Thoracic aorta (tissue), 2 donors: Measurements from ENCODE around the gene MSANTD7. TPM values are rescaled to one million over a fixed set of nuclear protein-coding genes. Genes with fewer than 3 reads are reported as not detected.
"Not testable (repeated sequence)": the region's sequence is repeated elsewhere in the genome, so short reads cannot be mapped to it uniquely, and the experiment has no call there.

Experiments
- ATAC-seq: fragments of 150-250 bp; one replicate; pipeline ENCODE4 v1.8.0; 2017; ENCODE audit warnings: low read depth; ENCODE audit not compliant: insufficient number of reproducible peaks, low FRiP score
- DNase-seq: peaks from one replicate; pipeline ENCODE4 v3.0.0-alpha.2; 2020; ENCODE audit warnings: low spot score
- H3K27ac ChIP-seq, 2 donors: fragments of 200-600 bp; sonication (generic); 1 replicate in 1 of 2; 2 replicates in 1 of 2; pipeline ENCODE4 v1.5.1; 2016; ENCODE audit warnings: mild to moderate bottlenecking in 2 of 2, moderate library complexity in 2 of 2
- H3K27me3 ChIP-seq: fragments of 200-600 bp; sonication (generic); replicated peaks from 2 replicates; pipeline ENCODE4 v1.6.0; 2016; ENCODE audit warnings: mild to moderate bottlenecking; ENCODE audit not compliant: insufficient read depth
- H3K36me3 ChIP-seq: fragments of 200-600 bp; sonication (generic); one replicate; pipeline ENCODE4 v1.5.1; 2016
- H3K4me1 ChIP-seq, 2 donors: fragments of 200-600 bp; sonication (generic); 1 replicate in 1 of 2; 2 replicates in 1 of 2; pipeline versions ENCODE4 v1.5.1 to v1.6.0; 2016; ENCODE audit warnings: low read depth in 2 of 2, mild to moderate bottlenecking in 1 of 2; ENCODE audit not compliant: control insufficient read depth in 1 of 2
- H3K4me3 ChIP-seq: fragments of 200-600 bp; sonication (generic); 2 replicates; pipeline ENCODE4 v1.5.1; 2016; ENCODE audit warnings: mild to moderate bottlenecking
- H3K9me3 ChIP-seq: fragments of 200-600 bp; sonication (generic); 2 replicates; pipeline ENCODE4 v1.5.1; 2016
- total RNA-seq, 2 donors: library from RNA; depleted of rRNA; stranded (reverse); fragments of >200 nt; gene quantifications; one replicate each; pipeline versions ENCODE4 v1.1.0 to v1.2.3, GENCODE V29; 2016
- TF ChIP-seq, protein P1 (sequence below): fragments of 200-600 bp; sonication (generic); IDR thresholded peaks from one replicate; pipeline ENCODE4 v1.5.1; 2019; ENCODE audit warnings: antibody characterized with exemption

MSANTD7 gene
- total RNA-seq, 2 donors from 2014 or later: 6.4 to 10.6 TPM

DNA sequence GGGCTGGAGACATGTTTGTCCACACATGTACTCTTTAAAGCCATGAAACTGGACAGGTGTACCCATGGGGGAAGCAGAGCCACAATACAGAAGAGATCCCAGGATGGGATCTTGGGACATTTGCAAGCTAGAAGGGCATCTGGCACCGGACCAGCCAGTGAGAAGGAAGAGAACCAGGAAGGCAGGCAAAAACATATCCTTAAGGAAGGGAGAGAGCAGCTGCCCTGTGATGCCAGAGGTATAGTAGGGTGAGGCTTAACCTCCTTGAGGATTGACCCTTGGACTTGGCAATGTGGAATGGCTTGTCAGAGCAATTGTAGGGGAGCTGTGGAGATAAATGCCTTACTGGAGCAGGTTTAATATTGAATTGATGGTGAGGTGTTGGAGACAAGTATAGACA, 22.7 kb downstream of the MSANTD7 start:
- Histone ChIP-seq H3K36me3 (no peaks in the 10 kb centered on the region), H3K9me3 (no peaks in the 10 kb centered on the region), H3K27ac (no peak overlapping the region), H3K4me1 (no peaks in the 10 kb centered on the region), H3K27me3 (no peaks in the 10 kb centered on the region), H3K4me3 (no peak overlapping the region)
- DNase-seq (no peak), ATAC-seq (no peak)
- TF ChIP-seq, protein P1, sequence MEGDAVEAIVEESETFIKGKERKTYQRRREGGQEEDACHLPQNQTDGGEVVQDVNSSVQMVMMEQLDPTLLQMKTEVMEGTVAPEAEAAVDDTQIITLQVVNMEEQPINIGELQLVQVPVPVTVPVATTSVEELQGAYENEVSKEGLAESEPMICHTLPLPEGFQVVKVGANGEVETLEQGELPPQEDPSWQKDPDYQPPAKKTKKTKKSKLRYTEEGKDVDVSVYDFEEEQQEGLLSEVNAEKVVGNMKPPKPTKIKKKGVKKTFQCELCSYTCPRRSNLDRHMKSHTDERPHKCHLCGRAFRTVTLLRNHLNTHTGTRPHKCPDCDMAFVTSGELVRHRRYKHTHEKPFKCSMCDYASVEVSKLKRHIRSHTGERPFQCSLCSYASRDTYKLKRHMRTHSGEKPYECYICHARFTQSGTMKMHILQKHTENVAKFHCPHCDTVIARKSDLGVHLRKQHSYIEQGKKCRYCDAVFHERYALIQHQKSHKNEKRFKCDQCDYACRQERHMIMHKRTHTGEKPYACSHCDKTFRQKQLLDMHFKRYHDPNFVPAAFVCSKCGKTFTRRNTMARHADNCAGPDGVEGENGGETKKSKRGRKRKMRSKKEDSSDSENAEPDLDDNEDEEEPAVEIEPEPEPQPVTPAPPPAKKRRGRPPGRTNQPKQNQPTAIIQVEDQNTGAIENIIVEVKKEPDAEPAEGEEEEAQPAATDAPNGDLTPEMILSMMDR: no peak

GRCh38 chr10:14864466-14864865, 26.4 kb downstream of the MSANTD7 start:
- not testable (repeated sequence) for ATAC-seq, H3K4me3 ChIP-seq, H3K9me3 ChIP-seq, H3K4me1 ChIP-seq, DNase-seq, H3K27me3 ChIP-seq, H3K27ac ChIP-seq
- H3K36me3 ChIP-seq: peaks cover 14% of the 10 kb centered on the region

DNA sequence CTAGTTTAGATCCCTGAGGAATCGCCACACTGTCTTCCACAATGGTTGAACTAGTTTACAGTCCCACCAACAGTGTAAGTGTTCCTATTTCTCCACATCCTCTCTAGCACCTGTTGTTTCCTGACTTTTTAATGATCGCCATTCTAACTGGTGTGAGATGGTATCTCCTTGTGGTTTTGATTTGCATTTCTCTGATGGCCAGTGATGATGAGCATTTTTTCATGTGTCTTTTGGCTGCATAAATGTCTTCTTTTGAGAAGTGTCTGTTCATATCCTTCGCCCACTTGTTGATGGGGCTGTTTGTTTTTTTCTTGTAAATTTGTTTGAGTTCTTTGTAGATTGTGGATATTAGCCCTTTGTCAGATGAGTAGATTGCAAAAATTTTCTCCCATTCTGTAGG, 26.8 kb downstream of the MSANTD7 start:
- H3K27me3 ChIP-seq, H3K9me3 ChIP-seq, H3K4me1 ChIP-seq, H3K27ac ChIP-seq, ATAC-seq, DNase-seq, H3K4me3 ChIP-seq: not testable (repeated sequence)
- H3K36me3 ChIP-seq: peaks cover 18% of the 10 kb centered on the region

DNA sequence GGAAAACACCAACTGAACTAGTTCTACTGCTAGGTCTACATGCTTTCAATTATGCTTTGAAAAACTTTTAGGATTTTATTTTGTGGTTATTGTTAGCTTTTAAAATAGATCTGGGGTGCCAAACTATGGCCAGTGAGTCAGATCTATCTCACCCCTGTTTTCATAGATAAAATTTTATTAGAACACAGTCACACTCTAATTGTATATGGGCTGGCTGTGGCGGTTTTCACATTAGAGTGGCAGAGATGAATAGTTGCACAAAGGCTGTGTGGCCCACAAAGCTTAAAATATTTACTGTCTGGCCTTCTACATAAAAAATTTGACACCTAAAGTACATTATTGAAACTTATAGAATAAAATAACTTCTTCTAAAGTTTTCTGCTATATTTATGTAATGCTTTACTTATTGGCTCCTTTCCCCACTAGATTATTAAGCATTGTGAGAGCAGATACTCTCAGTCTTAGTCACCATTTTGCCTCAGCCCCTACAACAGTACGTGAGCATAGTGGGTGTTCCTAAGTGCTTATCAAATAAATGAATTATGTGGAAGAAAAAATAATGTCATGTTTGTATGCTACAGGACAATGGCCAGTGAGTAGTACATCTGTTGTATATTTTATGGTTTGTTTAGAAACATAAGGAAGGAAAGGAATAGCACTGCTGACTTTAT, 35.1 kb downstream of the MSANTD7 start:
- no peak overlapping the region for H3K4me3 ChIP-seq
- no peak overlapping the region for H3K27ac ChIP-seq
- peaks cover 8% of the 10 kb centered on the region for H3K36me3 ChIP-seq
- no peaks in the 10 kb centered on the region for H3K9me3 ChIP-seq
- no peak for DNase-seq
- ATAC-seq: no peak
- peaks cover 7 to 12% of the 10 kb centered on the region in 2 donors for H3K4me1 ChIP-seq
- TF ChIP-seq, protein P1: no peak
- H3K27me3 ChIP-seq: no peaks in the 10 kb centered on the region

DNA sequence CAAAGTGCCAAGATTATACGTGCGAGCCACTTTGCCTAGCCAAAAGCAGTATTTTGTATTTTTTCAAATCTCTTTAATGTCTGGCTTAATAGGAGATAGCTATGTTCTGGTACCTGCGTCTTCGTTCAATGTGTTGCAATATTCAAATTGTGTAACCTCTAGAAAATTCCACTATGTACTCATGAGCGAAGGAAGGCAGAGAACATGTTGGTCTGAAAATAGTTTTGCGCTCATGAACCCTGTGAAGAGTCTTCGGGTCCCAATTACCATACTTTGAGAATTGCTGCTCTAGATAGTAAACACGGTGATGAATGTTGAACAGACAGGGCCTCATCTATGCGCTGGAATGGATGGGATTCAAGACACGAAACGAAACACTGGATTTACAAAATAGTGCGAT, 37.8 kb downstream of the MSANTD7 start:
- H3K4me3 ChIP-seq: no peak overlapping the region
- H3K27ac ChIP-seq: no peak overlapping the region
- H3K27me3 ChIP-seq: no peaks in the 10 kb centered on the region
- H3K36me3 ChIP-seq: no peaks in the 10 kb centered on the region
- no peak for ATAC-seq
- TF ChIP-seq, protein P1: no peak
- DNase-seq: no peak
- H3K9me3 ChIP-seq: no peaks in the 10 kb centered on the region
- peaks cover 14 to 26% of the 10 kb centered on the region in 2 donors for H3K4me1 ChIP-seq

DNA sequence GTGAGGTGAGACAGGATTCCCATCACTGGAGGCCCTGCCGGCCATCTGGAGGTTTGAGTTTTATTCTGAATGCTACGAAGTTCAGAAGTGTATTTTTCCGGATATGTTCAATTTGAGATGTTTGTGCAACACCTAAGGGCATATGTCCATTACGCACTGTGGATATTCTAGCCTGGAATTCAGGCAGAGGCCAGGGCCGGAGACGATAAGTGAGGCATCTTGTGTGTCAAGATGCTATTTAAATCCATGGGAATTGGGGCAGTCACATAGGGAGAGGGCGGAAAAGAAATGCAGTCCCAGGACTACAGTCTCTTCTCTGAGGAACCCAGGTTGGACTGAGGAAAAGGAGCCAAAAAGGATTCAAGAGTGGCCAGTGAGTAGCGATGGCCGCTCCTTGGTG, 38.7 kb downstream of the MSANTD7 start:
- Histone ChIP-seq H3K9me3 (no peaks in the 10 kb centered on the region), H3K27ac (no peak overlapping the region), H3K27me3 (no peaks in the 10 kb centered on the region), H3K4me1 (peaks cover 14 to 26% of the 10 kb centered on the region in 2 donors), H3K4me3 (peak overlapping the region; percentile 96), H3K36me3 (no peaks in the 10 kb centered on the region)
- no peak for DNase-seq
- TF ChIP-seq, protein P1: no peak
- ATAC-seq: no peak
